SK-N-SH (cell line): ENCODE results near the gene BMP4. TPM values are rescaled to one million over a fixed set of nuclear protein-coding genes. Genes with fewer than 3 reads are reported as not detected.

Experiments
- CTCF ChIA-PET: fragments of 300-600, 350-600 bp; formaldehyde crosslinking; extraction: SDS; loops from one replicate; lab custom pipeline; 2021; lab: Yijun Ruan, JAX
- POLR2A ChIA-PET: fragments of 350-600 bp; sonication (Branson Sonifier 250); formaldehyde crosslinking; extraction: SDS; loops from one replicate; lab custom pipeline; 2020; ENCODE audit warnings: antibody characterized with exemption, inconsistent platforms; lab: Yijun Ruan, JAX
- DNase-seq: peaks from one replicate; pipeline ENCODE4 v3.0.0; 2012
- H2AFZ ChIP-seq: fragments of 200-600 bp; sonication (generic); 2 replicates; pipeline ENCODE4 v1.8.1; 2016; ENCODE audit warnings: antibody characterized with exemption, mild to moderate bottlenecking, low read depth
- H3F3A ChIP-seq: fragments of 200-600 bp; sonication (generic); replicated peaks from 2 replicates; pipeline ENCODE3; 2016; ENCODE audit warnings: antibody characterized with exemption, mild to moderate bottlenecking; ENCODE audit not compliant: insufficient read depth
- H3K27ac ChIP-seq, 2 experiments: fragments of 200-500 bp in 1 of 2; fragments of 200-600 bp in 1 of 2; sonication (Bioruptor generic) in 1 of 2; sonication (generic), shearing (Covaris generic) in 1 of 2; 2 replicates each; pipeline versions ENCODE4 v1.5.1 to v1.6.1; 2014 to 2016; ENCODE audit warnings: low read depth in 2 of 2, inconsistent platforms in 1 of 2, low read length in 1 of 2, mild to moderate bottlenecking in 1 of 2, mixed read lengths in 1 of 2
- H3K27me3 ChIP-seq: fragments of 200-600 bp; sonication (generic), shearing (Covaris generic); 2 replicates; pipeline ENCODE4 v1.6.1; 2016; ENCODE audit warnings: mixed run types; ENCODE audit not compliant: insufficient read depth
- H3K36me3 ChIP-seq, 2 experiments: fragments of 200-500 bp in 1 of 2; fragments of 200-600 bp in 1 of 2; sonication (Bioruptor generic) in 1 of 2; sonication (generic) in 1 of 2; replicated peaks in 1 of 2; 2 replicates each; pipeline versions ENCODE3 to v1.5.1; 2014 to 2016; ENCODE audit warnings: low read length in 1 of 2, mild to moderate bottlenecking in 1 of 2; ENCODE audit not compliant: insufficient read depth in 2 of 2, control insufficient read depth in 1 of 2
- H3K4me1 ChIP-seq, 2 experiments: fragments of 200-500 bp in 1 of 2; fragments of 200-600 bp in 1 of 2; sonication (Bioruptor generic) in 1 of 2; sonication (generic), shearing (Covaris generic) in 1 of 2; 2 replicates each; pipeline versions ENCODE4 v1.5.1 to v1.6.1; 2014 to 2016; ENCODE audit warnings: low read depth in 1 of 2, low read length in 1 of 2, mixed run types in 1 of 2; ENCODE audit not compliant: insufficient read depth in 2 of 2, control insufficient read depth in 1 of 2
- H3K4me2 ChIP-seq: fragments of 200-600 bp; sonication (generic), shearing (Covaris generic); 2 replicates; pipeline ENCODE4 v1.6.1; 2017; ENCODE audit warnings: mixed run types
- H3K4me3 ChIP-seq, 2 experiments: fragments of 200-500 bp in 1 of 2; fragments of 200-600 bp in 1 of 2; sonication (Bioruptor generic) in 1 of 2; sonication (generic), shearing (Covaris generic) in 1 of 2; 2 replicates each; pipeline versions ENCODE4 v1.5.1 to v1.8.1; 2014 to 2016; ENCODE audit warnings: low read depth in 2 of 2, inconsistent platforms in 1 of 2, low read length in 1 of 2, mild to moderate bottlenecking in 1 of 2, mixed read lengths in 1 of 2, moderate library complexity in 1 of 2
- H3K79me2 ChIP-seq: fragments of 200-600 bp; sonication (generic); 2 replicates; pipeline ENCODE4 v1.8.1; 2017; ENCODE audit warnings: mild to moderate bottlenecking; ENCODE audit not compliant: insufficient read depth
- H3K9ac ChIP-seq: fragments of 200-600 bp; sonication (generic); 2 replicates; pipeline ENCODE4 v1.6.1; 2017; ENCODE audit warnings: mixed run types
- H3K9me2 ChIP-seq: fragments of 200-600 bp; sonication (generic); 2 replicates; pipeline ENCODE4 v1.6.1; 2017; ENCODE audit warnings: mixed run types
- H3K9me3 ChIP-seq: fragments of 200-600 bp; sonication (generic); 2 replicates; pipeline ENCODE4 v1.6.1; 2017; ENCODE audit warnings: mixed run types, mild to moderate bottlenecking, moderate library complexity
- H4K20me1 ChIP-seq: fragments of 200-600 bp; sonication (generic); 2 replicates; pipeline ENCODE4 v1.6.1; 2017; ENCODE audit warnings: mild to moderate bottlenecking, mixed run types; ENCODE audit not compliant: insufficient read depth
- CTCF ChIP-seq: fragments of 200-600 bp; sonication (generic); IDR thresholded peaks from 2 replicates; pipeline ENCODE4 v1.6.1; 2017; ENCODE audit warnings: antibody characterized with exemption, mild to moderate bottlenecking, moderate library complexity
- EP300 ChIP-seq, 2 experiments: IDR thresholded peaks; 2 replicates each; pipeline versions ENCODE4 v1.4.0 to v1.6.1; 2012; ENCODE audit warnings: borderline replicate concordance in 1 of 2, low read depth in 1 of 2, low read length in 1 of 2
- GABPA ChIP-seq: IDR thresholded peaks from 2 replicates; pipeline ENCODE4 v1.4.0; 2012; ENCODE audit warnings: low read depth, mild to moderate bottlenecking
- JUND ChIP-seq: IDR thresholded peaks from 2 replicates; pipeline ENCODE4 v1.4.0; 2012
- MEF2A ChIP-seq: IDR thresholded peaks from 2 replicates; pipeline ENCODE4 v1.4.0; 2012; ENCODE audit warnings: low read depth, borderline replicate concordance
- MXI1 ChIP-seq: IDR thresholded peaks from 2 replicates; pipeline ENCODE4 v1.6.1; 2012; ENCODE audit warnings: mild to moderate bottlenecking, low read depth, low read length, improper control_type of control experiment
- NRF1 ChIP-seq: IDR thresholded peaks from 2 replicates; pipeline ENCODE4 v1.6.1; 2012; ENCODE audit warnings: low read depth, mild to moderate bottlenecking, low read length
- PBX3 ChIP-seq: IDR thresholded peaks from 2 replicates; pipeline ENCODE4; 2012
- RAD21 ChIP-seq: IDR thresholded peaks from 2 replicates; pipeline ENCODE4 v1.6.1; 2012; ENCODE audit warnings: mild to moderate bottlenecking, low read length
- RXRA ChIP-seq: IDR thresholded peaks from 2 replicates; pipeline ENCODE4 v1.4.0; 2012; ENCODE audit warnings: low read depth, mild to moderate bottlenecking, borderline replicate concordance
- TCF12 ChIP-seq: IDR thresholded peaks from 2 replicates; pipeline ENCODE4 v1.4.0; 2012
- TEAD4 ChIP-seq: IDR thresholded peaks from 2 replicates; pipeline ENCODE4 v1.4.0; 2012; ENCODE audit warnings: mild to moderate bottlenecking, borderline replicate concordance; ENCODE audit not compliant: insufficient read depth
- USF2 ChIP-seq: fragments of 150-350 bp; IDR thresholded peaks from 2 replicates; pipeline ENCODE4 v1.6.1; 2017; ENCODE audit warnings: antibody characterized with exemption, low read length, low read depth, borderline replicate concordance
- YY1 ChIP-seq: IDR thresholded peaks from 2 replicates; pipeline ENCODE4 v1.4.0; 2012; ENCODE audit warnings: low read depth, mild to moderate bottlenecking
- WGBS: methylation state at CpG from one replicate; pipeline ENCODE4 v1.1.6; 2017; ENCODE audit warnings: low lambda C conversion rate; 5-methylcytosine and 5-hydroxymethylcytosine counted together
- polyA plus RNA-seq, 3 experiments: library from polyadenylated mRNA; depleted of rRNA; stranded (reverse); fragments of >200 nt; gene quantifications; 2 replicates each; pipeline ENCODE4 v1.2.3, GENCODE V29; 2012
- TF ChIP-seq, protein P1 (sequence below): IDR thresholded peaks from 2 replicates; pipeline ENCODE4 v1.6.1; 2012; ENCODE audit warnings: mild to moderate bottlenecking, low read depth, low read length, moderate library complexity
- TF ChIP-seq, protein P2 (sequence below): IDR thresholded peaks from 2 replicates; pipeline ENCODE4 v1.4.0; 2012; ENCODE audit warnings: low read depth

Gene BMP4
- polyA plus RNA-seq, 1 of the 3 experiments (the other 2 are of a cell fraction) = not detected

GRCh38 chr14:53921027-53921426, 35.6 kb downstream of the BMP4 start:
- no peaks in the 10 kb centered on the region for H3K36me3 ChIP-seq
- 24% methylated on average over 3 of the region's 3 CpGs for WGBS
- H3K4me3 ChIP-seq = no peak overlapping the region
- CTCF ChIA-PET = interaction anchor here (1.5 to 1.6 kb wide), 2 partner anchors 9 to 427 kb away, joined by 3 to 4 read pairs; no protein-coding TSS in a partner anchor
- peaks cover 22% of the 10 kb centered on the region; the same call in 1 of the 2 replicates for H3K27me3 ChIP-seq
- H3K9me2 ChIP-seq = no peaks in the 10 kb centered on the region
- no peak overlapping the region for H3K27ac ChIP-seq
- DNase-seq = no peak
- TF ChIP-seq NRF1 = no peak
- TF ChIP-seq MXI1 = no peak
- no peak for TF ChIP-seq PBX3
- no peak for TF ChIP-seq GABPA
- TF ChIP-seq, protein P1, sequence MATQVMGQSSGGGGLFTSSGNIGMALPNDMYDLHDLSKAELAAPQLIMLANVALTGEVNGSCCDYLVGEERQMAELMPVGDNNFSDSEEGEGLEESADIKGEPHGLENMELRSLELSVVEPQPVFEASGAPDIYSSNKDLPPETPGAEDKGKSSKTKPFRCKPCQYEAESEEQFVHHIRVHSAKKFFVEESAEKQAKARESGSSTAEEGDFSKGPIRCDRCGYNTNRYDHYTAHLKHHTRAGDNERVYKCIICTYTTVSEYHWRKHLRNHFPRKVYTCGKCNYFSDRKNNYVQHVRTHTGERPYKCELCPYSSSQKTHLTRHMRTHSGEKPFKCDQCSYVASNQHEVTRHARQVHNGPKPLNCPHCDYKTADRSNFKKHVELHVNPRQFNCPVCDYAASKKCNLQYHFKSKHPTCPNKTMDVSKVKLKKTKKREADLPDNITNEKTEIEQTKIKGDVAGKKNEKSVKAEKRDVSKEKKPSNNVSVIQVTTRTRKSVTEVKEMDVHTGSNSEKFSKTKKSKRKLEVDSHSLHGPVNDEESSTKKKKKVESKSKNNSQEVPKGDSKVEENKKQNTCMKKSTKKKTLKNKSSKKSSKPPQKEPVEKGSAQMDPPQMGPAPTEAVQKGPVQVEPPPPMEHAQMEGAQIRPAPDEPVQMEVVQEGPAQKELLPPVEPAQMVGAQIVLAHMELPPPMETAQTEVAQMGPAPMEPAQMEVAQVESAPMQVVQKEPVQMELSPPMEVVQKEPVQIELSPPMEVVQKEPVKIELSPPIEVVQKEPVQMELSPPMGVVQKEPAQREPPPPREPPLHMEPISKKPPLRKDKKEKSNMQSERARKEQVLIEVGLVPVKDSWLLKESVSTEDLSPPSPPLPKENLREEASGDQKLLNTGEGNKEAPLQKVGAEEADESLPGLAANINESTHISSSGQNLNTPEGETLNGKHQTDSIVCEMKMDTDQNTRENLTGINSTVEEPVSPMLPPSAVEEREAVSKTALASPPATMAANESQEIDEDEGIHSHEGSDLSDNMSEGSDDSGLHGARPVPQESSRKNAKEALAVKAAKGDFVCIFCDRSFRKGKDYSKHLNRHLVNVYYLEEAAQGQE = no peak
- TF ChIP-seq, protein P2, sequence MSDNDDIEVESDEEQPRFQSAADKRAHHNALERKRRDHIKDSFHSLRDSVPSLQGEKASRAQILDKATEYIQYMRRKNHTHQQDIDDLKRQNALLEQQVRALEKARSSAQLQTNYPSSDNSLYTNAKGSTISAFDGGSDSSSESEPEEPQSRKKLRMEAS = no peak
- TF ChIP-seq RAD21 = no peak
- no peak for TF ChIP-seq MEF2A
- no peak for TF ChIP-seq RXRA
- no peak for TF ChIP-seq JUND
- TF ChIP-seq YY1 = no peak
- no peak for TF ChIP-seq TCF12
- no peak for TF ChIP-seq EP300 (IDR thresholded peaks at IDR 0.05; ENCODE audit: borderline replicate concordance in 1 of 2, low read depth in 1 of 2, low read length in 1 of 2)
- no peaks in the 10 kb centered on the region for H4K20me1 ChIP-seq
- H3K4me1 ChIP-seq = no peaks in the 10 kb centered on the region
- no peak overlapping the region for H2AFZ ChIP-seq
- no peak overlapping the region for H3K9ac ChIP-seq
- H3F3A ChIP-seq = no peaks in the 10 kb centered on the region
- H3K79me2 ChIP-seq = no peaks in the 10 kb centered on the region
- POLR2A ChIA-PET = no interaction called here
- no peaks in the 10 kb centered on the region for H3K9me3 ChIP-seq
- H3K4me2 ChIP-seq = no peak overlapping the region

DNA sequence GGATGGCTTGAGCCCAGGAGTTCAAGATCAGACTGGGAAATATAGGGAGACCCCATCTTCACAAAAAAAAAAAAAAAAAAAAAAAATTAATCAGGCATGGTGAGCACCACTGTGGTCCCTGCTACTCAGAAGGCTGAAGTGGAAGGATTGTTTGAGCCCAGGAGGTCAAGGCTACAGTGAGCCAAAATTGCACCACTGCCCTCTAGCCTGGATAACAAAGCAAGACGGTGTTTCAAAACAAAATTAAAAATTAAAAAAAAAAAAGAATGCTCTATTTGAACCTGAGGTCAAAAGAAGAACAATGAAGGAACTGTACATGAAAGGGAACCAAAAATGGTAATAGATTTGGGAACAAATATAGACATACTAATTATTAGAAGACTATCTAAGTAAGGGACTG, 40.4 kb downstream of the BMP4 start:
- Histone ChIP-seq H3F3A (no peaks in the 10 kb centered on the region), H3K36me3 (no peaks in the 10 kb centered on the region), H3K4me2 (no peak overlapping the region), H3K9ac (no peak overlapping the region), H3K9me2 (no peaks in the 10 kb centered on the region), H3K9me3 (no peaks in the 10 kb centered on the region), H3K79me2 (no peaks in the 10 kb centered on the region), H4K20me1 (no peaks in the 10 kb centered on the region), H3K27ac (no peak overlapping the region), H3K27me3 (peaks cover 6% of the 10 kb centered on the region; the same call in 1 of the 2 replicates), H3K4me1 (no peaks in the 10 kb centered on the region), H3K4me3 (no peak overlapping the region), H2AFZ (no peak overlapping the region)
- DNase-seq = no peak
- ChIA-PET CTCF (no interaction called here), POLR2A (no interaction called here)
- no peak for TF ChIP-seq USF2
- TF ChIP-seq CTCF = no peak
- no peak for TF ChIP-seq TEAD4
- no peak for TF ChIP-seq JUND
- TF ChIP-seq, protein P1 = no peak
- 15% methylated on average over 1 of the region's 1 CpG for WGBS
